Gastrocnemius medialis (tissue), 4 donors: ENCODE measurements around the gene DNAJB12. TPM values are rescaled to one million over a fixed set of nuclear protein-coding genes. Genes with fewer than 3 reads are reported as not detected.

Source experiments
- ATAC-seq, 2 donors: fragments of 150-250 bp; one replicate each; pipeline ENCODE4 v1.9.1; 2016
- DNase-seq, 2 donors: peaks; one replicate each; pipeline ENCODE4 v3.0.0-alpha.2; 2019
- H3K27ac ChIP-seq, 4 donors: fragments of 200-600 bp; sonication (generic); 1 replicate in 1 of 4; 2 replicates in 3 of 4; pipeline ENCODE4 v1.5.1; 2016 to 2018; ENCODE audit warnings: mild to moderate bottlenecking in 2 of 4, moderate library complexity in 1 of 4
- H3K27me3 ChIP-seq, 3 donors: fragments of 200-600 bp; sonication (generic) in 2 of 3; 1 replicate in 1 of 3; 2 replicates in 2 of 3; pipeline versions ENCODE4 v1.5.1 to v1.6.0; 2016 to 2019; ENCODE audit warnings: mild to moderate bottlenecking in 1 of 3, moderate library complexity in 1 of 3
- H3K36me3 ChIP-seq, 2 donors: fragments of 200-600 bp; sonication (generic) in 1 of 2; one replicate each; pipeline ENCODE4 v1.5.1; 2017 to 2018
- H3K4me1 ChIP-seq, 2 donors: fragments of 200-600 bp; sonication (generic) in 1 of 2; one replicate each; pipeline ENCODE4 v1.5.1; 2016 to 2017; ENCODE audit warnings: mild to moderate bottlenecking in 2 of 2
- H3K4me3 ChIP-seq, 4 donors: fragments of 200-600 bp; sonication (generic) in 3 of 4; 1 replicate in 1 of 4; 2 replicates in 3 of 4; pipeline ENCODE4 v1.5.1; 2016 to 2019; ENCODE audit warnings: mild to moderate bottlenecking in 2 of 4
- H3K9me3 ChIP-seq, 3 donors: fragments of 200-600 bp; sonication (generic) in 2 of 3; 1 replicate in 1 of 3; 2 replicates in 2 of 3; pipeline ENCODE4 v1.5.1; 2016 to 2019
- CTCF ChIP-seq, 5 experiments: fragments of 450-650 bp in 3 of 5; fragments of 200-600 bp in 2 of 5; sonication (generic) in 2 of 5; IDR thresholded peaks in 4 of 5; conservative IDR thresholded peaks in 1 of 5; 1 replicate in 4 of 5; 2 replicates in 1 of 5; pipeline ENCODE4 v1.5.1; 2016 to 2019; ENCODE audit warnings: antibody characterized with exemption in 5 of 5, mild to moderate bottlenecking in 3 of 5, moderate library complexity in 3 of 5
- POLR2A ChIP-seq, 2 donors: fragments of 450-650 bp; IDR thresholded peaks; one replicate each; pipeline ENCODE4 v1.6.1; 2017; ENCODE audit warnings: antibody characterized with exemption in 2 of 2, mild to moderate bottlenecking in 2 of 2, moderate library complexity in 2 of 2
- in situ Hi-C, 4 donors: fragments of 200-750 bp; cut with MboI; loops; one replicate each; pipeline versions ENCODE4 v1.15.0 to v1.8.0; 2017; ENCODE audit warnings: low sequenced_read_pairs in 4 of 4
- intact Hi-C: fragments of 100-400 bp; cut with DNase I; formaldehyde crosslinking; loops from one replicate; pipeline ENCODE4 v1.15.1; 2023; ENCODE audit warnings: low total_unique reads
- total RNA-seq, 4 donors: library from RNA; depleted of rRNA; stranded (reverse); fragments of >200 nt; gene quantifications; one replicate each; pipeline versions ENCODE4 v1.1.0 to v1.2.3, GENCODE V29; 2016

DNAJB12 gene
- total RNA-seq, 4 donors from 2014 or later = 35.8 to 49.7 (median 39.0) TPM

GRCh38 chr10:72315054-72315453 lies 39.7 kb downstream of the DNAJB12 start:
- in situ Hi-C loops = loop anchor here in 2 of 4 donors (5.0 to 10.0 kb wide), 2 partner anchors 80 to 88 kb away; no protein-coding TSS in a partner anchor
- no peak for DNase-seq
- Histone ChIP-seq H3K9me3 (no peaks in the 10 kb centered on the region), H3K4me3 (no peak overlapping the region), H3K27ac (peak overlapping the region; percentile 92 to 97 (median 96)), H3K4me1 (peaks cover 60 to 61% of the 10 kb centered on the region in 2 donors), H3K27me3 (no peaks in the 10 kb centered on the region), H3K36me3 (no peaks in the 10 kb centered on the region)
- TF ChIP-seq POLR2A (IDR thresholded peaks at IDR 0.05) = no peak
- TF ChIP-seq CTCF (IDR thresholded peaks at IDR 0.05 in 4 of 5, conservative IDR thresholded peaks at IDR 0.05 in 1 of 5) = no peak
- no peak for ATAC-seq
- intact Hi-C loops = loop anchor here (10.0 kb wide), 1 partner anchor 450 kb away; no protein-coding TSS in a partner anchor

GRCh38 chr10:72314263-72314662 lies 40.5 kb downstream of the DNAJB12 start:
- ATAC-seq = no peak
- H3K9me3 ChIP-seq = no peaks in the 10 kb centered on the region
- no peaks in the 10 kb centered on the region for H3K27me3 ChIP-seq
- no peaks in the 10 kb centered on the region for H3K36me3 ChIP-seq
- in situ Hi-C loops (loop anchor here in 2 of 4 donors (5.0 to 10.0 kb wide), 2 partner anchors 37 to 79 kb away; no protein-coding TSS in a partner anchor), intact Hi-C loops (loop anchor here (10.0 kb wide), 1 partner anchor 449 kb away; no protein-coding TSS in a partner anchor)
- TF ChIP-seq POLR2A (IDR thresholded peaks at IDR 0.05) = no peak
- TF ChIP-seq CTCF (IDR thresholded peaks at IDR 0.05 in 4 of 5, conservative IDR thresholded peaks at IDR 0.05 in 1 of 5) = no peak
- H3K4me1 ChIP-seq = peaks cover 62 to 63% of the 10 kb centered on the region in 2 donors
- H3K4me3 ChIP-seq = no peak overlapping the region
- peak overlapping the region in 2 of 4 donors; percentile 96 to 97 for H3K27ac ChIP-seq
- DNase-seq = no peak

GRCh38 chr10:72312865-72313391 lies 41.8 kb downstream of the DNAJB12 start:
- Histone ChIP-seq H3K4me1 (peaks cover 64 to 66% of the 10 kb centered on the region in 2 donors), H3K27ac (peak overlapping the region in 1 of 4 donors; percentile 94), H3K4me3 (no peak overlapping the region), H3K27me3 (no peaks in the 10 kb centered on the region), H3K36me3 (no peaks in the 10 kb centered on the region), H3K9me3 (no peaks in the 10 kb centered on the region)
- DNase-seq = no peak
- intact Hi-C loops = loop anchor here (10.0 kb wide), 1 partner anchor 448 kb away; no protein-coding TSS in a partner anchor
- no peak for ATAC-seq
- TF ChIP-seq POLR2A (IDR thresholded peaks at IDR 0.05) (no peak), CTCF (IDR thresholded peaks at IDR 0.05 in 4 of 5, conservative IDR thresholded peaks at IDR 0.05 in 1 of 5) (no peak)
- in situ Hi-C loops = loop anchor here in 2 of 4 donors (5.0 to 10.0 kb wide), 2 partner anchors 36 to 78 kb away; no protein-coding TSS in a partner anchor

GRCh38 chr10:72311667-72312066 lies 43.1 kb downstream of the DNAJB12 start:
- no peaks in the 10 kb centered on the region for H3K9me3 ChIP-seq
- ATAC-seq (no peak), DNase-seq (no peak)
- H3K27me3 ChIP-seq = no peaks in the 10 kb centered on the region
- H3K27ac ChIP-seq = peak overlapping the region in 3 of 4 donors; percentile 94 to 97 (median 97)
- no peaks in the 10 kb centered on the region for H3K36me3 ChIP-seq
- no peak overlapping the region for H3K4me3 ChIP-seq
- intact Hi-C loops (loop anchor here (10.0 kb wide), 1 partner anchor 447 kb away; no protein-coding TSS in a partner anchor), in situ Hi-C loops (loop anchor here in 2 of 4 donors (5.0 to 10.0 kb wide), 2 partner anchors 34 to 77 kb away; no protein-coding TSS in a partner anchor)
- peak; percentile 23 to 43 for TF ChIP-seq POLR2A (IDR thresholded peaks at IDR 0.05)
- no peak for TF ChIP-seq CTCF (IDR thresholded peaks at IDR 0.05 in 4 of 5, conservative IDR thresholded peaks at IDR 0.05 in 1 of 5)
- peaks cover 66% of the 10 kb centered on the region in 2 donors for H3K4me1 ChIP-seq
